HCT116 (cell line): Measurements from ENCODE around the gene DCBLD2. TPM values are rescaled to one million over a fixed set of nuclear protein-coding genes. Genes with fewer than 3 reads are reported as not detected.
A peak's percentile ranks its signal among the peaks of the same experiment; 100 is the strongest.

Experiments
- ATAC-seq: fragments of 200-7000 bp; cut with Tn5 transposase; 2 replicates; pipeline ENCODE4 v1.9.1; 2020; ENCODE audit warnings: mild to moderate bottlenecking, moderate library complexity
- BruUV-seq: library from RNA; stranded (reverse); fragments of 400-500 nt; replicated peaks from 2 replicates; lab custom pipeline; 2021; lab: Mats Ljungman, UMichigan
- CTCF ChIA-PET: fragments of 300-600 bp; sonication (Branson Sonifier 250); formaldehyde crosslinking; loops from one replicate; lab custom pipeline; 2021; ENCODE audit warnings: antibody characterized with exemption; lab: Charles Lee
- POLR2A ChIA-PET: fragments of 300-600, 350-600 bp; sonication (Branson Sonifier 250); formaldehyde crosslinking; loops from one replicate; lab custom pipeline; 2021; ENCODE audit warnings: antibody characterized with exemption; lab: Charles Lee
- RAD21 ChIA-PET, 2 experiments: fragments of 300-600 bp; sonication (Branson Sonifier 250); formaldehyde crosslinking; loops; one replicate each; lab custom pipeline; 2023; ENCODE audit warnings: low total read pairs in 2 of 2; ENCODE audit not compliant: uncharacterized antibody in 2 of 2, unreplicated experiment in 2 of 2, low non-redundant PET in 1 of 2; lab: Charles Lee
- DNase-seq: peaks from one replicate; pipeline ENCODE4 v3.0.0-alpha.2; 2010; ENCODE audit warnings: low read depth, low spot score
- H2AFZ ChIP-seq: fragments of 200-600 bp; shearing (Covaris generic), sonication (generic); 2 replicates; pipeline ENCODE4 v1.6.1; 2017; ENCODE audit warnings: low read depth, mixed run types, mixed read lengths, antibody characterized with exemption, low read length; ENCODE audit not compliant: poor library complexity, severe bottlenecking
- H3K27ac ChIP-seq: 2 replicates; pipeline ENCODE4 v1.5.1; 2012; ENCODE audit warnings: low read depth, low read length
- H3K27me3 ChIP-seq: fragments of 200-600 bp; sonication (generic); 2 replicates; pipeline ENCODE4 v1.6.1; 2016; ENCODE audit warnings: mixed run types, low read length, mixed read lengths; ENCODE audit not compliant: insufficient read depth
- H3K36me3 ChIP-seq, 2 experiments: fragments of 200-500 bp in 1 of 2; fragments of 200-600 bp in 1 of 2; sonication (Bioruptor generic) in 1 of 2; sonication (generic) in 1 of 2; 2 replicates each; pipeline versions ENCODE4 v1.5.1 to v1.6.1; 2014 to 2016; ENCODE audit warnings: low read length in 2 of 2, inconsistent platforms in 1 of 2, mixed read lengths in 1 of 2, mixed run types in 1 of 2; ENCODE audit not compliant: insufficient read depth in 2 of 2, control insufficient read depth in 1 of 2
- H3K4me1 ChIP-seq, 2 experiments: fragments of 200-600 bp in 1 of 2; sonication (generic) in 1 of 2; 2 replicates each; pipeline versions ENCODE4 v1.5.1 to v1.6.1; 2012 to 2017; ENCODE audit warnings: low read length in 2 of 2, inconsistent platforms in 1 of 2, mild to moderate bottlenecking in 1 of 2, mixed read lengths in 1 of 2, mixed run types in 1 of 2, moderate library complexity in 1 of 2; ENCODE audit not compliant: insufficient read depth in 2 of 2, control insufficient read depth in 1 of 2
- H3K4me2 ChIP-seq: fragments of 200-600 bp; sonication (generic); 2 replicates; pipeline ENCODE4 v1.6.1; 2017; ENCODE audit warnings: mixed run types, low read length, mixed read lengths
- H3K4me3 ChIP-seq, 2 experiments: fragments of 200-600 bp in 1 of 2; sonication (generic) in 1 of 2; replicated peaks in 1 of 2; 2 replicates each; pipeline ENCODE4 v1.5.1; 2011 to 2016; ENCODE audit warnings: low read length in 2 of 2, control low read depth in 1 of 2, low read depth in 1 of 2, mild to moderate bottlenecking in 1 of 2, mixed read lengths in 1 of 2, mixed run types in 1 of 2
- H3K79me2 ChIP-seq: fragments of 200-600 bp; sonication (generic); 2 replicates; pipeline ENCODE4 v1.6.1; 2017; ENCODE audit warnings: mild to moderate bottlenecking, mixed run types, low read length, moderate library complexity, mixed read lengths; ENCODE audit not compliant: insufficient read depth
- H3K9ac ChIP-seq: fragments of 200-600 bp; sonication (generic); 2 replicates; pipeline ENCODE4 v1.6.1; 2016; ENCODE audit warnings: low read length, mixed read lengths
- H3K9me2 ChIP-seq: fragments of 200-600 bp; sonication (generic), shearing (Covaris generic); 2 replicates; pipeline ENCODE4 v1.6.1; 2017; ENCODE audit warnings: mixed run types, mild to moderate bottlenecking, moderate library complexity; ENCODE audit not compliant: insufficient read depth
- H3K9me3 ChIP-seq, 2 experiments: fragments of 200-500 bp in 1 of 2; fragments of 200-600 bp in 1 of 2; sonication (Bioruptor generic) in 1 of 2; sonication (generic) in 1 of 2; 2 replicates each; pipeline ENCODE4 v1.6.1; 2014 to 2017; ENCODE audit warnings: low read length in 2 of 2, mixed read lengths in 2 of 2, inconsistent platforms in 1 of 2, low read depth in 1 of 2, mild to moderate bottlenecking in 1 of 2, mixed run types in 1 of 2, moderate library complexity in 1 of 2; ENCODE audit not compliant: control insufficient read depth in 1 of 2, insufficient read depth in 1 of 2
- H4K20me1 ChIP-seq: fragments of 200-600 bp; sonication (generic), shearing (Covaris generic); 2 replicates; pipeline ENCODE4 v1.6.1; 2017; ENCODE audit warnings: mixed run types, mild to moderate bottlenecking, moderate library complexity; ENCODE audit not compliant: insufficient read depth
- CTCF ChIP-seq, 3 experiments: fragments of 200-600 bp in 1 of 3; sonication (generic) in 1 of 3; IDR thresholded peaks in 2 of 3; conservative IDR thresholded peaks in 1 of 3; 2 replicates each; pipeline ENCODE4 v1.5.1; 2012 to 2017; ENCODE audit warnings: low read depth in 2 of 3, low read length in 2 of 3, antibody characterized with exemption in 1 of 3, borderline replicate concordance in 1 of 3, control low read depth in 1 of 3, mild to moderate bottlenecking in 1 of 3, mixed read lengths in 1 of 3, mixed run types in 1 of 3, moderate library complexity in 1 of 3; ENCODE audit not compliant: insufficient read depth in 1 of 3
- ELF1 ChIP-seq: IDR thresholded peaks from 2 replicates; pipeline ENCODE4 v1.6.1; 2012; ENCODE audit warnings: low read depth, borderline replicate concordance
- JUND ChIP-seq: IDR thresholded peaks from 2 replicates; pipeline ENCODE4 v1.6.1; 2012
- POLR2A ChIP-seq: IDR thresholded peaks from 2 replicates; pipeline ENCODE4 v1.7.0; 2011; ENCODE audit warnings: borderline replicate concordance; ENCODE audit not compliant: insufficient read depth, insufficient read length; ENCODE audit errors: extremely low read depth
- POLR2AphosphoS5 ChIP-seq: IDR thresholded peaks from 2 replicates; pipeline ENCODE4 v1.6.1; 2011; ENCODE audit warnings: mild to moderate bottlenecking, low read depth, low read length, moderate library complexity
- RAD21 ChIP-seq: IDR thresholded peaks from 2 replicates; pipeline ENCODE4 v1.6.1; 2012; ENCODE audit warnings: low read depth, mild to moderate bottlenecking
- YY1 ChIP-seq: IDR thresholded peaks from 2 replicates; pipeline ENCODE4 v1.6.1; 2011; ENCODE audit warnings: low read length, low read depth, moderate library complexity, mild to moderate bottlenecking; ENCODE audit not compliant: insufficient replicate concordance; ENCODE audit errors: extremely low read depth
- ZFX ChIP-seq: fragments of 450-650 bp; IDR thresholded peaks from 2 replicates; pipeline ENCODE4 v1.6.1; 2017
- intact Hi-C: fragments of 100-400 bp; cut with micrococcal nuclease; formaldehyde crosslinking; loops from 2 replicates; pipeline ENCODE4 v1.10.0; 2022
- total RNA-seq: library from RNA; stranded (reverse); gene quantifications from one replicate; pipeline ENCODE4 v1.2.1, GENCODE V29; 2021; ENCODE audit not compliant: unreplicated experiment

DCBLD2 gene
- total RNA-seq, 1 experiment from 2014 or later: 532 TPM

GRCh38 chr3:98885851-98886250, 15.6 kb downstream of the DCBLD2 start:
- Histone ChIP-seq H3K36me3 (peaks cover 12 to 58% of the 10 kb centered on the region in 2 experiments; a peak in 3 of 4 replicates), H3K27ac (peak overlapping the region; percentile 99), H3K79me2 (peaks cover 100% of the 10 kb centered on the region), H3K9ac (peak overlapping the region; percentile 22; the same call in 1 of the 2 replicates), H4K20me1 (peaks cover 86% of the 10 kb centered on the region), H3K9me3 (no peaks in the 10 kb centered on the region), H3K9me2 (no peaks in the 10 kb centered on the region), H3K4me3 (no peak overlapping the region), H3K4me1 (peaks cover 63 to 90% of the 10 kb centered on the region in 2 experiments), H3K4me2 (peak overlapping the region; percentile 8; the same call in 1 of the 2 replicates), H2AFZ (no peak overlapping the region), H3K27me3 (no peaks in the 10 kb centered on the region)
- ChIA-PET POLR2A (interaction anchor here (1.0 to 2.6 kb wide), 2 partner anchors 16 to 86 kb away, joined by 4 to 11 read pairs; partner anchors contain the start of gene DCBLD2), CTCF (no interaction called here)
- DNase-seq: no peak
- BruUV-seq: no TSS peak
- intact Hi-C loops: no loop called here
- TF ChIP-seq JUND (peak; percentile 17; the same call in 1 of the 2 replicates), POLR2AphosphoS5 (0 out of 2 replicates have a peak, but pooled peaks have one; percentile 37), RAD21 (no peak)
- TF ChIP-seq, all 23 proteins: peak for 2
- 0 out of 2 replicates have a peak, but pooled peaks have one; percentile 2 for ATAC-seq
- RAD21 ChIA-PET: no interaction called here

- RAD21 ChIA-PET: no interaction called here
- TF ChIP-seq YY1 (no peak), ZFX (no peak), POLR2A (no peak), CTCF (IDR thresholded peaks at IDR 0.05 in 2 of 3, conservative IDR thresholded peaks at IDR 0.05 in 1 of 3; ENCODE audit: borderline replicate concordance in 1 of 3, insufficient read depth in 1 of 3, low read depth in 2 of 3, low read length in 2 of 3) (no peak), POLR2AphosphoS5 (peak; percentile 27; the same call in 1 of the 2 replicates), ELF1 (no peak)
- Histone ChIP-seq H2AFZ (no peak overlapping the region), H3K9ac (0 out of 2 replicates have a peak overlapping the region, but pooled peaks have one; percentile 2), H3K4me3 (no peak overlapping the region), H3K9me2 (no peaks in the 10 kb centered on the region), H3K4me2 (peak overlapping the region; percentile 8), H3K27ac (peak overlapping the region; percentile 99; the same call in 1 of the 2 replicates), H3K4me1 (peaks cover 54 to 90% of the 10 kb centered on the region in 2 experiments), H3K27me3 (no peaks in the 10 kb centered on the region), H3K9me3 (no peaks in the 10 kb centered on the region), H4K20me1 (peaks cover 85% of the 10 kb centered on the region), H3K36me3 (peaks cover 14 to 58% of the 10 kb centered on the region in 2 experiments; a peak in 2 of 4 replicates), H3K79me2 (peaks cover 100% of the 10 kb centered on the region)
- BruUV-seq: no TSS peak
- POLR2A ChIA-PET: interaction anchor here (1.3 to 2.6 kb wide), 2 partner anchors 17 to 82 kb away, joined by 4 to 11 read pairs; partner anchors contain the start of gene DCBLD2
- no peak for DNase-seq
- ATAC-seq: peak; percentile 33; the same call in 1 of the 2 replicates
- CTCF ChIA-PET: no interaction called here
- intact Hi-C loops: no loop called here
These were observed 16.7 kb downstream of the DCBLD2 start for GRCh38 chr3:98884675-98885371.
